ENCODE results near the gene LYRM7. TPM values are rescaled to one million over a fixed set of nuclear protein-coding genes. Genes with fewer than 3 reads are reported as not detected.
"Not testable (repeated sequence)": the region's sequence is repeated elsewhere in the genome, so short reads cannot be mapped to it uniquely, and the experiment has no call there.

The LYRM7 gene
- total and polyA plus RNA-seq, 10 of the 15 experiments (the other 5 are each of a cell fraction or from before 2014, with no cell fraction given): 9.2 to 68.8 (median 20.2) TPM

GRCh38 chr5:131170540-131171275, at the start of gene LYRM7 (continued):
- no peak for TF ChIP-seq YBX1 (IDR thresholded peaks at IDR 0.05)
- no peak for TF ChIP-seq PRDM15 (CRISPR knock-in tag; IDR thresholded peaks at IDR 0.05)
- no peak for TF ChIP-seq WRNIP1 (IDR thresholded peaks at IDR 0.05; ENCODE audit: borderline replicate concordance, low read depth, low read length)

GRCh38 chr5:131127244-131127643, 43.5 kb upstream of the LYRM7 start:
- H3K9me3 ChIP-seq (replicated peaks; ENCODE audit: control insufficient read depth, insufficient read depth, low read length); BruUV-seq (replicated peaks); in situ Hi-C loops (cut with MboI); CTCF ChIA-PET; ATAC-seq; H3K4me1 ChIP-seq (ENCODE audit: control insufficient read depth, insufficient read depth, low read length); POLR2A ChIA-PET; intact Hi-C loops (cut with micrococcal nuclease; ENCODE audit: unreplicated experiment); H3K4me2 ChIP-seq (ENCODE audit: control insufficient read depth, insufficient read depth); H3K27me3 ChIP-seq (replicated peaks in 1 of 2; ENCODE audit: control insufficient read depth in 2 of 2, insufficient read depth in 2 of 2, low read length in 1 of 2); H3K9ac ChIP-seq (ENCODE audit: control insufficient read depth, insufficient read depth, low read length); FAIRE-seq; H3K4me3 ChIP-seq; H3K79me2 ChIP-seq (ENCODE audit: control insufficient read depth, insufficient read depth, low read length); SMC1A ChIA-PET (ENCODE audit: uncharacterized antibody, unreplicated experiment); H2AFZ ChIP-seq (ENCODE audit: control insufficient read depth, low read depth, low read length); H3K36me3 ChIP-seq (ENCODE audit: control insufficient read depth in 2 of 2, insufficient read depth in 2 of 2, low read length in 1 of 2); H3K27ac ChIP-seq (ENCODE audit: control insufficient read depth, insufficient read depth); H4K20me1 ChIP-seq (ENCODE audit: control insufficient read depth, insufficient read depth); DNase-seq (ENCODE audit: low read depth, low spot score); RAD21 ChIA-PET (ENCODE audit: unreplicated experiment): not testable (repeated sequence)
- WGBS (ENCODE audit: insufficient coverage, insufficient replicate concordance, low lambda C conversion rate, missing lambda C conversion rate): 29% methylated on average over 2 of the region's 2 CpGs
